DND-41 (cell line): Measurements from ENCODE around the gene LAMB2.

Experiments
- ATAC-seq: fragments of 200-7000 bp; cut with Tn5 transposase; 3 replicates; pipeline ENCODE4 v1.9.1; 2021; ENCODE audit warnings: low read depth; ENCODE audit not compliant: insufficient read depth
- DNase-seq: peaks from one replicate; pipeline ENCODE4 v3.0.0-alpha.2; 2020
- H2AFZ ChIP-seq: 2 replicates; pipeline ENCODE4 v1.6.0; 2012; ENCODE audit warnings: low read depth, low read length
- H3K27ac ChIP-seq: 2 replicates; pipeline ENCODE4 v1.5.1; 2012; ENCODE audit warnings: low read length, inconsistent platforms
- H3K27me3 ChIP-seq: fragments of 200-600 bp; sonication (generic); 2 replicates; pipeline ENCODE4 v1.6.0; 2012; ENCODE audit warnings: low read length, mild to moderate bottlenecking, inconsistent platforms; ENCODE audit not compliant: insufficient read depth, poor library complexity
- H3K36me3 ChIP-seq: 2 replicates; pipeline ENCODE4 v1.5.1; 2012; ENCODE audit warnings: low read length, inconsistent platforms; ENCODE audit not compliant: insufficient read depth
- H3K4me1 ChIP-seq: 2 replicates; pipeline ENCODE4 v1.5.1; 2012; ENCODE audit warnings: mild to moderate bottlenecking, low read length; ENCODE audit not compliant: insufficient read depth
- H3K4me2 ChIP-seq: 2 replicates; pipeline ENCODE4 v1.6.0; 2012; ENCODE audit warnings: mild to moderate bottlenecking, moderate library complexity, low read length, inconsistent platforms; ENCODE audit not compliant: insufficient read depth
- H3K4me3 ChIP-seq, 2 experiments: fragments of 200-600 bp in 1 of 2; shearing (Covaris generic) in 1 of 2; 2 replicates each; pipeline ENCODE4 v1.5.1; 2012 to 2016; ENCODE audit warnings: inconsistent platforms in 2 of 2, low read length in 2 of 2, mild to moderate bottlenecking in 2 of 2, low read depth in 1 of 2, moderate library complexity in 1 of 2
- H3K79me2 ChIP-seq: 2 replicates; pipeline ENCODE4 v1.6.0; 2012; ENCODE audit warnings: low read length, inconsistent platforms; ENCODE audit not compliant: insufficient read depth
- H3K9ac ChIP-seq: 2 replicates; pipeline ENCODE4 v1.6.0; 2012; ENCODE audit warnings: low read depth, mild to moderate bottlenecking, inconsistent platforms, low read length, moderate library complexity
- H3K9me3 ChIP-seq: 2 replicates; pipeline ENCODE4 v1.5.1; 2012; ENCODE audit warnings: low read length, moderate library complexity, mild to moderate bottlenecking, inconsistent platforms; ENCODE audit not compliant: insufficient read depth, severe bottlenecking
- H4K20me1 ChIP-seq: 2 replicates; pipeline ENCODE4 v1.6.0; 2012; ENCODE audit warnings: low read length; ENCODE audit not compliant: insufficient read depth
- CTCF ChIP-seq: IDR thresholded peaks from 2 replicates; pipeline ENCODE4 v1.5.1; 2012; ENCODE audit warnings: borderline replicate concordance, low read length, moderate library complexity, mild to moderate bottlenecking; ENCODE audit not compliant: poor library complexity, severe bottlenecking; ENCODE audit errors: extremely low read depth
- EZH2 ChIP-seq: IDR thresholded peaks from 3 replicates; pipeline ENCODE4 v1.6.1; 2012; ENCODE audit warnings: borderline replicate concordance, low read depth, mild to moderate bottlenecking, moderate library complexity, low read length, inconsistent platforms; ENCODE audit not compliant: severe bottlenecking

Gene LAMB2

DNA sequence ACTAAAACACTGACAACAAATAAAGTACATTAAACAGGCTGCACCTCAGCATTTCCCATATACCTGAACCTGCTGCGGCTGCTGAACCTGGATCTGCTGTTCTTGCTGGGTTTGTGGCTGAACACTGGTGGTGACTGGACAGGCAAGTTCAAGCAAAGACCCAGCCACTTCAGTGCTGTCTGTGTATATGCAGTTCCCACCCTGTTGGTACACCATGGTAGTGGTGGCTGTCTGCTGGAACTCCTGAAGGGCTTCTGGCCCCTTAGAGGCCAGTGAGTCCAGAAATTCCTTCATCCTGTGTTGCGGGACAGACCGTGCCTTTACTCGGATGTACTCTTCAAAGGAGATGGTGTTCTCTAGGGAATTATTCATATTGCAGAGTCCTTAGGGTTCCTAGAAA, 56.2 kb downstream of the LAMB2 start:
- no peaks in the 10 kb centered on the region for H3K27me3 ChIP-seq

GRCh38 chr3:49076116-49076515, 56.7 kb downstream of the LAMB2 start:
- H3K27me3 ChIP-seq: no peaks in the 10 kb centered on the region
- H3K9me3 ChIP-seq: no peaks in the 10 kb centered on the region
- no peak overlapping the region for H3K27ac ChIP-seq
- H3K4me1 ChIP-seq: no peaks in the 10 kb centered on the region
- TF ChIP-seq EZH2 (no peak), CTCF (no peak)
- no peak overlapping the region for H3K9ac ChIP-seq
- H3K79me2 ChIP-seq: peaks cover 87% of the 10 kb centered on the region
- peaks cover 80% of the 10 kb centered on the region for H3K36me3 ChIP-seq
- H3K4me2 ChIP-seq: no peak overlapping the region
- no peak for ATAC-seq
- H3K4me3 ChIP-seq: no peak overlapping the region
- peaks cover 41% of the 10 kb centered on the region for H4K20me1 ChIP-seq
- DNase-seq: no peak
- H2AFZ ChIP-seq: no peak overlapping the region

More for the DNA sequence above, 56.2 kb downstream of the LAMB2 start:
- no peak overlapping the region for H3K27ac ChIP-seq
- no peak overlapping the region for H3K4me3 ChIP-seq
- H3K4me2 ChIP-seq: no peak overlapping the region
- peaks cover 75% of the 10 kb centered on the region for H3K36me3 ChIP-seq
- H2AFZ ChIP-seq: no peak overlapping the region
- no peak for TF ChIP-seq EZH2
- no peak for TF ChIP-seq CTCF
- ATAC-seq: no peak
- H3K9me3 ChIP-seq: no peaks in the 10 kb centered on the region
- H3K79me2 ChIP-seq: peaks cover 87% of the 10 kb centered on the region
- DNase-seq: no peak
- H3K4me1 ChIP-seq: no peaks in the 10 kb centered on the region
- H3K9ac ChIP-seq: no peak overlapping the region
- peaks cover 41% of the 10 kb centered on the region for H4K20me1 ChIP-seq
